IMR-90 (cell line): Measurements from ENCODE around the gene CASTOR1. TPM values are rescaled to one million over a fixed set of nuclear protein-coding genes. Genes with fewer than 3 reads are reported as not detected.
A peak's percentile ranks its signal among the peaks of the same experiment; 100 is the strongest.

Experiments used
- ATAC-seq: fragments of 200-7000 bp; cut with Tn5 transposase; 2 replicates; pipeline ENCODE4 v1.9.1; 2020; ENCODE audit warnings: low read depth, mild to moderate bottlenecking, moderate library complexity
- BruUV-seq: library from RNA; stranded (reverse); fragments of 400-500 nt; replicated peaks from 2 replicates; lab custom pipeline; 2021; lab: Mats Ljungman, UMichigan
- CTCF ChIA-PET: fragments of 300-600 bp; formaldehyde crosslinking; extraction: SDS; loops from one replicate; lab custom pipeline; 2021; ENCODE audit warnings: antibody characterized with exemption; lab: Yijun Ruan, JAX
- POLR2A ChIA-PET: fragments of 300-600 bp; sonication (Branson Sonifier 250); formaldehyde crosslinking; loops from one replicate; lab custom pipeline; 2022; ENCODE audit warnings: antibody characterized with exemption; ENCODE audit not compliant: unreplicated experiment; lab: Charles Lee
- DNase-seq: peaks from one replicate; pipeline ENCODE4 v3.0.0; 2013
- H2AFZ ChIP-seq: replicated peaks from 2 replicates; pipeline ENCODE3; 2013; ENCODE audit warnings: low read length, mild to moderate bottlenecking; ENCODE audit not compliant: poor library complexity
- H2AK5ac ChIP-seq: 2 replicates; pipeline ENCODE4 v1.6.1; 2013; ENCODE audit warnings: low read depth, low read length, inconsistent platforms
- H2AK9ac ChIP-seq: replicated peaks from 2 replicates; pipeline ENCODE3; 2013; ENCODE audit warnings: mild to moderate bottlenecking, low read depth, low read length, moderate library complexity; ENCODE audit not compliant: poor library complexity
- H2BK120ac ChIP-seq: 2 replicates; pipeline ENCODE4 v1.6.1; 2013; ENCODE audit warnings: low read depth, low read length, inconsistent platforms
- H2BK15ac ChIP-seq: 3 replicates; pipeline ENCODE4 v1.6.1; 2013; ENCODE audit warnings: low read depth, low read length, inconsistent platforms
- H2BK20ac ChIP-seq: 2 replicates; pipeline ENCODE4 v1.6.1; 2013; ENCODE audit warnings: low read depth, mild to moderate bottlenecking, inconsistent platforms, low read length, moderate library complexity
- H2BK5ac ChIP-seq: 2 replicates; pipeline ENCODE4 v1.6.1; 2013; ENCODE audit warnings: mild to moderate bottlenecking, low read depth, low read length, inconsistent platforms; ENCODE audit not compliant: poor library complexity, severe bottlenecking
- H3K14ac ChIP-seq: replicated peaks from 2 replicates; pipeline ENCODE4 v1.6.1; 2013; ENCODE audit warnings: low read depth, low read length, inconsistent platforms
- H3K18ac ChIP-seq: 2 replicates; pipeline ENCODE4 v1.6.1; 2013; ENCODE audit warnings: low read depth, low read length, control low read depth
- H3K23ac ChIP-seq: 2 replicates; pipeline ENCODE4 v1.6.1; 2013; ENCODE audit warnings: low read depth, low read length, inconsistent platforms
- H3K27ac ChIP-seq: 2 replicates; pipeline ENCODE4 v1.5.1; 2013; ENCODE audit warnings: mild to moderate bottlenecking, control low read depth, low read length; ENCODE audit not compliant: insufficient read depth
- H3K27me3 ChIP-seq: 2 replicates; pipeline ENCODE4 v1.6.1; 2013; ENCODE audit warnings: low read length; ENCODE audit not compliant: control insufficient read depth, insufficient read depth
- H3K36me3 ChIP-seq: 2 replicates; pipeline ENCODE4 v1.6.1; 2013; ENCODE audit warnings: low read length, mixed read lengths; ENCODE audit not compliant: control insufficient read depth, insufficient read depth
- H3K4ac ChIP-seq: 2 replicates; pipeline ENCODE4 v1.6.1; 2013; ENCODE audit warnings: low read depth, low read length, inconsistent platforms
- H3K4me1 ChIP-seq: 2 replicates; pipeline ENCODE4 v1.6.1; 2013; ENCODE audit warnings: low read length, mixed read lengths; ENCODE audit not compliant: control insufficient read depth, insufficient read depth
- H3K4me2 ChIP-seq: 2 replicates; pipeline ENCODE4 v1.6.1; 2013; ENCODE audit warnings: low read depth, mild to moderate bottlenecking, control low read depth, low read length, moderate library complexity
- H3K4me3 ChIP-seq: 2 replicates; pipeline ENCODE4 v1.5.1; 2013; ENCODE audit warnings: low read depth, mild to moderate bottlenecking, control low read depth, low read length, moderate library complexity; ENCODE audit not compliant: insufficient read depth
- H3K56ac ChIP-seq: 2 replicates; pipeline ENCODE4 v1.6.1; 2013; ENCODE audit warnings: low read length, inconsistent platforms; ENCODE audit not compliant: insufficient read depth; ENCODE audit errors: extremely low read depth
- H3K79me1 ChIP-seq, 2 experiments: 2 replicates each; pipeline ENCODE4 v1.6.1; 2013; ENCODE audit warnings: low read length in 2 of 2, inconsistent platforms in 1 of 2, low read depth in 1 of 2
- H3K9ac ChIP-seq: 2 replicates; pipeline ENCODE4 v1.6.1; 2013; ENCODE audit warnings: low read depth, low read length, control low read depth
- H3K9me1 ChIP-seq: 2 replicates; pipeline ENCODE4 v1.6.1; 2013; ENCODE audit warnings: low read length, inconsistent platforms; ENCODE audit not compliant: insufficient read depth
- H3K9me3 ChIP-seq: 2 replicates; pipeline ENCODE4 v1.6.1; 2013; ENCODE audit warnings: low read length; ENCODE audit not compliant: control insufficient read depth, insufficient read depth
- H4K20me1 ChIP-seq: 2 replicates; pipeline ENCODE4 v1.6.1; 2013; ENCODE audit warnings: low read length, inconsistent platforms; ENCODE audit not compliant: insufficient read depth
- H4K5ac ChIP-seq: 2 replicates; pipeline ENCODE4 v1.6.1; 2013; ENCODE audit warnings: mild to moderate bottlenecking, low read depth, low read length, control low read depth
- H4K8ac ChIP-seq, 2 experiments: 2 replicates each; pipeline ENCODE4 v1.6.1; 2013; ENCODE audit warnings: low read depth in 2 of 2, low read length in 2 of 2, control low read depth in 1 of 2, inconsistent platforms in 1 of 2
- H4K91ac ChIP-seq: 2 replicates; pipeline ENCODE4 v1.6.1; 2013; ENCODE audit warnings: low read depth, low read length, inconsistent platforms; ENCODE audit not compliant: insufficient read depth
- ELK1 ChIP-seq: fragments of 150-350 bp; IDR thresholded peaks from 2 replicates; pipeline ENCODE4 v1.6.1; 2016; ENCODE audit warnings: low read depth, mild to moderate bottlenecking, low read length, moderate library complexity, borderline replicate concordance
- FOS ChIP-seq: fragments of 150-350 bp; IDR thresholded peaks from 2 replicates; pipeline ENCODE4 v1.6.1; 2016; ENCODE audit warnings: low read depth, low read length
- MAZ ChIP-seq: IDR thresholded peaks from 2 replicates; pipeline ENCODE4 v1.6.1; 2012; ENCODE audit warnings: low read depth, mild to moderate bottlenecking, low read length, improper control_type of control experiment, moderate library complexity, borderline replicate concordance
- RAD21 ChIP-seq: IDR thresholded peaks from 2 replicates; pipeline ENCODE4 v1.6.1; 2012; ENCODE audit warnings: low read length, improper control_type of control experiment
- RFX5 ChIP-seq: IDR thresholded peaks from 2 replicates; pipeline ENCODE4 v1.8.0; 2012; ENCODE audit warnings: low read depth, mild to moderate bottlenecking, low read length, moderate library complexity
- USF2 ChIP-seq: fragments of 150-350 bp; IDR thresholded peaks from 2 replicates; pipeline ENCODE4 v1.6.1; 2017; ENCODE audit warnings: mild to moderate bottlenecking, antibody characterized with exemption, low read length, low read depth
- WGBS, 2 experiments: methylation state at CpG; one replicate each; pipeline versions ENCODE4 v1.1.5 to v1.1.7; 2013; ENCODE audit warnings: missing lambda C conversion rate in 2 of 2; ENCODE audit not compliant: insufficient read length in 1 of 2; ENCODE audit errors: extremely low coverage in 2 of 2; 5-methylcytosine and 5-hydroxymethylcytosine counted together
- dilution Hi-C: fragments of 300-500 bp; cut with HindIII; formaldehyde crosslinking; loops from one replicate; pipeline ENCODE4 v1.14.3; 2018; ENCODE audit warnings: low sequenced_read_pairs; ENCODE audit not compliant: unreplicated experiment
- in situ Hi-C: fragments of 300-500 bp; cut with MboI; formaldehyde crosslinking; loops from 3 replicates; pipeline ENCODE4 v1.14.3; 2019; ENCODE audit warnings: low sequenced_read_pairs, inconsistent platforms, mixed read lengths
- intact Hi-C: fragments of 100-400 bp; cut with micrococcal nuclease; formaldehyde crosslinking; loops from 2 replicates; pipeline ENCODE4 v1.10.0; 2022
- polyA plus RNA-seq, 3 experiments: library from polyadenylated mRNA; depleted of rRNA; stranded (reverse); fragments of >200 nt; gene quantifications; 2 replicates each; pipeline ENCODE4 v1.2.3, GENCODE V29; 2012; ENCODE audit warnings: low replicate concordance in 1 of 3
- total RNA-seq: library from RNA; depleted of rRNA; stranded (reverse); fragments of >200 nt; gene quantifications from 2 replicates; pipeline ENCODE4 v1.2.3, GENCODE V29; 2012

Gene CASTOR1
- total and polyA plus RNA-seq, 2 of the 4 experiments (the other 2 are of a cell fraction), result 10.6 to 23.5 TPM

GRCh38 chr22:30328466-30329049 is 39.3 kb upstream of the CASTOR1 start:
- Histone ChIP-seq H2BK15ac (no peak overlapping the region), H3K4me1 (peaks cover 26% of the 10 kb centered on the region), H3K4me3 (no peak overlapping the region), H2AFZ (no peak overlapping the region), H3K79me1 (peaks cover 19 to 30% of the 10 kb centered on the region in 2 experiments), H2AK5ac (no peak overlapping the region), H3K4ac (no peak overlapping the region), H3K9ac (no peak overlapping the region), H4K5ac (no peak overlapping the region), H3K14ac (no peak overlapping the region), H2BK20ac (no peak overlapping the region), H3K23ac (no peak overlapping the region), H4K91ac (no peak overlapping the region), H3K27ac (no peak overlapping the region), H3K9me1 (peaks cover 24% of the 10 kb centered on the region), H3K18ac (no peak overlapping the region), H3K36me3 (peaks cover 18% of the 10 kb centered on the region), H3K56ac (no peak overlapping the region), H2AK9ac (no peak overlapping the region), H3K9me3 (no peaks in the 10 kb centered on the region), H4K8ac (no peak overlapping the region; a peak in 1 of 4 replicates), H2BK120ac (no peak overlapping the region), H2BK5ac (peak overlapping the region; percentile 22), H3K4me2 (no peak overlapping the region), H4K20me1 (peaks cover 24% of the 10 kb centered on the region), H3K27me3 (no peaks in the 10 kb centered on the region)
- TF ChIP-seq USF2, result no peak
- no peak for TF ChIP-seq MAZ
- no peak for TF ChIP-seq RAD21
- no peak for TF ChIP-seq RFX5
- TF ChIP-seq FOS, result no peak
- TF ChIP-seq ELK1, result no peak
- no CpG with 5 or more reads among the region's 3 CpGs for WGBS, 2 experiments
- ATAC-seq (no peak), DNase-seq (no peak)
- intact Hi-C loops (no loop called here), in situ Hi-C loops (no loop called here), dilution Hi-C loops (no loop called here)
- no TSS peak for BruUV-seq
- POLR2A ChIA-PET, result no interaction called here
- CTCF ChIA-PET, result interaction anchor here (0.7 to 1.1 kb wide), 2 partner anchors 41 to 116 kb away, joined by 3 read pairs; no protein-coding TSS in a partner anchor
